OCI-LY1 (cell line): ENCODE results near the gene ANKRD2.

Experiments used
- H2AFZ ChIP-seq: fragments of 200-600 bp; sonication (generic), shearing (Covaris generic); 2 replicates; pipeline ENCODE4 v1.6.0; 2014; ENCODE audit warnings: antibody characterized with exemption, mild to moderate bottlenecking, low read length
- H3F3A ChIP-seq: fragments of 200-600 bp; sonication (generic), shearing (Covaris generic); 2 replicates; pipeline ENCODE4 v1.6.0; 2014; ENCODE audit warnings: mild to moderate bottlenecking, antibody characterized with exemption, low read length, moderate library complexity; ENCODE audit not compliant: insufficient read depth
- H3K27ac ChIP-seq: fragments of 200-600 bp; sonication (generic); 2 replicates; pipeline ENCODE4 v1.5.1; 2014; ENCODE audit warnings: low read length, mixed run types, mild to moderate bottlenecking, low read depth; ENCODE audit not compliant: poor library complexity, severe bottlenecking
- H3K27me3 ChIP-seq: fragments of 200-600 bp; sonication (generic); 2 replicates; pipeline ENCODE4 v1.6.0; 2014; ENCODE audit warnings: antibody characterized with exemption, mild to moderate bottlenecking, low read length, moderate library complexity; ENCODE audit not compliant: insufficient read depth
- H3K36me3 ChIP-seq: fragments of 200-600 bp; sonication (generic); 2 replicates; pipeline ENCODE4 v1.6.1; 2014; ENCODE audit warnings: mild to moderate bottlenecking, antibody characterized with exemption, low read length, moderate library complexity, mixed read lengths; ENCODE audit not compliant: insufficient read depth
- H3K4me1 ChIP-seq: fragments of 200-600 bp; sonication (generic); 2 replicates; pipeline ENCODE4 v1.5.1; 2014; ENCODE audit warnings: mild to moderate bottlenecking, low read length, moderate library complexity; ENCODE audit not compliant: insufficient read depth, severe bottlenecking
- H3K4me2 ChIP-seq: fragments of 200-600 bp; sonication (generic), shearing (Covaris generic); 2 replicates; pipeline ENCODE4 v1.6.1; 2014; ENCODE audit warnings: low read length
- H3K4me3 ChIP-seq: fragments of 200-600 bp; sonication (generic); 2 replicates; pipeline ENCODE4 v1.5.1; 2014; ENCODE audit warnings: low read length, low read depth, mild to moderate bottlenecking, mixed read lengths; ENCODE audit not compliant: poor library complexity, severe bottlenecking
- H3K79me2 ChIP-seq: fragments of 200-600 bp; shearing (Covaris generic); 2 replicates; pipeline ENCODE4 v1.6.1; 2016; ENCODE audit warnings: mixed run types, low read length, mixed read lengths; ENCODE audit not compliant: insufficient read depth
- H3K9ac ChIP-seq: fragments of 200-600 bp; sonication (generic), shearing (Covaris generic); 2 replicates; pipeline ENCODE4 v1.6.1; 2014; ENCODE audit warnings: mild to moderate bottlenecking, low read length, mixed read lengths
- H3K9me2 ChIP-seq: fragments of 200-600 bp; sonication (generic), shearing (Covaris generic); 2 replicates; pipeline ENCODE4 v1.6.1; 2014; ENCODE audit warnings: low read depth, mild to moderate bottlenecking, low read length, mixed read lengths
- H3K9me3 ChIP-seq: fragments of 200-600 bp; shearing (Covaris generic); 2 replicates; pipeline ENCODE4 v1.6.1; 2014; ENCODE audit warnings: low read length, mixed read lengths
- H4K20me1 ChIP-seq: fragments of 200-600 bp; sonication (generic), shearing (Covaris generic); 2 replicates; pipeline ENCODE4 v1.6.0; 2016; ENCODE audit warnings: mild to moderate bottlenecking, low read length; ENCODE audit not compliant: insufficient read depth
- CTCF ChIP-seq: fragments of 200-600 bp; sonication (generic), shearing (Covaris generic); IDR thresholded peaks from 2 replicates; pipeline ENCODE4 v1.5.1; 2017; ENCODE audit warnings: mild to moderate bottlenecking, antibody characterized with exemption, low read length, moderate library complexity, mixed read lengths
- EZH2 ChIP-seq: fragments of 200-600 bp; sonication (generic), shearing (Covaris generic); IDR thresholded peaks from 2 replicates; pipeline ENCODE4 v1.8.0; 2017; ENCODE audit warnings: borderline replicate concordance, mixed run types, mild to moderate bottlenecking, antibody characterized with exemption, low read length, moderate library complexity, mixed read lengths

Gene ANKRD2

GRCh38 chr10:97587183-97587582 is 14.6 kb downstream of the ANKRD2 start:
- H3K79me2 ChIP-seq = no peaks in the 10 kb centered on the region
- no peak overlapping the region for H3K27ac ChIP-seq
- no peaks in the 10 kb centered on the region for H3F3A ChIP-seq
- no peaks in the 10 kb centered on the region for H3K9me2 ChIP-seq
- H3K4me1 ChIP-seq = no peaks in the 10 kb centered on the region
- H3K9ac ChIP-seq = no peak overlapping the region
- H3K27me3 ChIP-seq = no peaks in the 10 kb centered on the region
- H3K4me3 ChIP-seq = no peak overlapping the region
- H3K4me2 ChIP-seq = no peak overlapping the region
- no peaks in the 10 kb centered on the region for H3K36me3 ChIP-seq
- no peaks in the 10 kb centered on the region for H4K20me1 ChIP-seq
- TF ChIP-seq EZH2 = no peak
- no peak for TF ChIP-seq CTCF
- H3K9me3 ChIP-seq = no peaks in the 10 kb centered on the region
- no peak overlapping the region for H2AFZ ChIP-seq

GRCh38 chr10:97589479-97589878 is 16.9 kb downstream of the ANKRD2 start, which contains the start of gene C10orf62:
TSS of gene C10orf62 (plus strand) at chr10:97589721. CDS start at chr10:97589898, 177 bp downstream.
- no peaks in the 10 kb centered on the region for H3K27me3 ChIP-seq
- no peak within 1 kb of the TSS for H3K4me2 ChIP-seq
- H3K4me1 ChIP-seq = no peaks in the 10 kb centered on the region
- no peaks in the 10 kb centered on the region for H4K20me1 ChIP-seq
- H3F3A ChIP-seq = no peaks in the 10 kb centered on the region
- H3K36me3 ChIP-seq = no peaks in the 10 kb centered on the region
- no peak within 1 kb of the TSS for H2AFZ ChIP-seq
- H3K79me2 ChIP-seq = no peaks in the 10 kb centered on the region
- no peaks in the 10 kb centered on the region for H3K9me2 ChIP-seq
- H3K9ac ChIP-seq = no peak within 1 kb of the TSS
- no peak within 1 kb of the TSS for H3K27ac ChIP-seq
- H3K4me3 ChIP-seq = no peak within 1 kb of the TSS
- TF ChIP-seq EZH2 = no peak
- TF ChIP-seq CTCF = no peak
- H3K9me3 ChIP-seq = no peaks in the 10 kb centered on the region

- H3K9me3 ChIP-seq = no peaks in the 10 kb centered on the region
- no peaks in the 10 kb centered on the region for H3K27me3 ChIP-seq
- H3K4me1 ChIP-seq = no peaks in the 10 kb centered on the region
- H4K20me1 ChIP-seq = no peaks in the 10 kb centered on the region
- no peak for TF ChIP-seq EZH2
- no peak for TF ChIP-seq CTCF
- H3K9ac ChIP-seq = no peak overlapping the region
- H3K79me2 ChIP-seq = no peaks in the 10 kb centered on the region
- H3K4me2 ChIP-seq = no peak overlapping the region
- H3K9me2 ChIP-seq = no peaks in the 10 kb centered on the region
- no peaks in the 10 kb centered on the region for H3K36me3 ChIP-seq
- H3K27ac ChIP-seq = no peak overlapping the region
- no peak overlapping the region for H2AFZ ChIP-seq
- no peaks in the 10 kb centered on the region for H3F3A ChIP-seq
- no peak overlapping the region for H3K4me3 ChIP-seq
Observed at GRCh38 chr10:97590082-97590747, 17.6 kb downstream of the ANKRD2 start.
